22Rv1 (cell line): Measurements from ENCODE around the gene ZNF480.

ENCODE experiments used
- H3K27ac ChIP-seq: fragments of 450-650 bp; 2 replicates; pipeline ENCODE4 v1.5.1; 2017
- ZFX ChIP-seq: fragments of 450-650 bp; IDR thresholded peaks from 2 replicates; pipeline ENCODE4 v1.6.1; 2017; ENCODE audit warnings: antibody characterized with exemption, borderline replicate concordance
- TF ChIP-seq, protein P1 (sequence below): fragments of 450-650 bp; IDR thresholded peaks from 2 replicates; pipeline ENCODE4 v1.5.1; 2017; ENCODE audit warnings: mild to moderate bottlenecking

ZNF480 gene

GRCh38 chr19:52343548-52343947, 46.6 kb downstream of the ZNF480 start:
- TF ChIP-seq, protein P1, sequence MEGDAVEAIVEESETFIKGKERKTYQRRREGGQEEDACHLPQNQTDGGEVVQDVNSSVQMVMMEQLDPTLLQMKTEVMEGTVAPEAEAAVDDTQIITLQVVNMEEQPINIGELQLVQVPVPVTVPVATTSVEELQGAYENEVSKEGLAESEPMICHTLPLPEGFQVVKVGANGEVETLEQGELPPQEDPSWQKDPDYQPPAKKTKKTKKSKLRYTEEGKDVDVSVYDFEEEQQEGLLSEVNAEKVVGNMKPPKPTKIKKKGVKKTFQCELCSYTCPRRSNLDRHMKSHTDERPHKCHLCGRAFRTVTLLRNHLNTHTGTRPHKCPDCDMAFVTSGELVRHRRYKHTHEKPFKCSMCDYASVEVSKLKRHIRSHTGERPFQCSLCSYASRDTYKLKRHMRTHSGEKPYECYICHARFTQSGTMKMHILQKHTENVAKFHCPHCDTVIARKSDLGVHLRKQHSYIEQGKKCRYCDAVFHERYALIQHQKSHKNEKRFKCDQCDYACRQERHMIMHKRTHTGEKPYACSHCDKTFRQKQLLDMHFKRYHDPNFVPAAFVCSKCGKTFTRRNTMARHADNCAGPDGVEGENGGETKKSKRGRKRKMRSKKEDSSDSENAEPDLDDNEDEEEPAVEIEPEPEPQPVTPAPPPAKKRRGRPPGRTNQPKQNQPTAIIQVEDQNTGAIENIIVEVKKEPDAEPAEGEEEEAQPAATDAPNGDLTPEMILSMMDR: peak; percentile 68
- no peak for TF ChIP-seq ZFX
- H3K27ac ChIP-seq: no peak overlapping the region

- H3K27ac ChIP-seq: no peak overlapping the region
- TF ChIP-seq, protein P1: no peak
- TF ChIP-seq ZFX: no peak
Measured at GRCh38 chr19:52345162-52345561, 48.2 kb downstream of the ZNF480 start.

GRCh38 chr19:52351512-52351911, 54.5 kb downstream of the ZNF480 start:
- TF ChIP-seq ZFX: no peak
- TF ChIP-seq, protein P1: peak; percentile 26; the same call in 1 of the 2 replicates
- no peak overlapping the region for H3K27ac ChIP-seq

DNA sequence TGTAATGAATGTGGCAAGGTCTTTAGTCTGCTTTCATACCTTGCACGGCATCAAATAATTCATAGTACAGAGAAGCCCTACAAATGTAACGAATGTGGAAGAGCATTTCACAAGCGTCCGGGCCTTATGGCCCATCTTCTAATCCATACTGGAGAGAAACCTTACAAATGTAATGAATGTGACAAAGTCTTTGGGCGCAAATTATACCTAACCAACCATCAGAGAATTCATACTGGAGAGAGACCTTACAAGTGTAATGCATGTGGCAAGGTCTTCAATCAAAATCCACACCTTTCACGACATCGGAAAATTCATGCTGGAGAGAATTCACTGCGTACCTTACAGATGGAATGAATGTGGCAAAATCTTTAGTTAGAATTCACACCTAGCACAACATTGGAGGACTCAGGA, 69.5 kb downstream of the ZNF480 start:
- H3K27ac ChIP-seq: no peak overlapping the region
- TF ChIP-seq ZFX: no peak
- TF ChIP-seq, protein P1: no peak

DNA sequence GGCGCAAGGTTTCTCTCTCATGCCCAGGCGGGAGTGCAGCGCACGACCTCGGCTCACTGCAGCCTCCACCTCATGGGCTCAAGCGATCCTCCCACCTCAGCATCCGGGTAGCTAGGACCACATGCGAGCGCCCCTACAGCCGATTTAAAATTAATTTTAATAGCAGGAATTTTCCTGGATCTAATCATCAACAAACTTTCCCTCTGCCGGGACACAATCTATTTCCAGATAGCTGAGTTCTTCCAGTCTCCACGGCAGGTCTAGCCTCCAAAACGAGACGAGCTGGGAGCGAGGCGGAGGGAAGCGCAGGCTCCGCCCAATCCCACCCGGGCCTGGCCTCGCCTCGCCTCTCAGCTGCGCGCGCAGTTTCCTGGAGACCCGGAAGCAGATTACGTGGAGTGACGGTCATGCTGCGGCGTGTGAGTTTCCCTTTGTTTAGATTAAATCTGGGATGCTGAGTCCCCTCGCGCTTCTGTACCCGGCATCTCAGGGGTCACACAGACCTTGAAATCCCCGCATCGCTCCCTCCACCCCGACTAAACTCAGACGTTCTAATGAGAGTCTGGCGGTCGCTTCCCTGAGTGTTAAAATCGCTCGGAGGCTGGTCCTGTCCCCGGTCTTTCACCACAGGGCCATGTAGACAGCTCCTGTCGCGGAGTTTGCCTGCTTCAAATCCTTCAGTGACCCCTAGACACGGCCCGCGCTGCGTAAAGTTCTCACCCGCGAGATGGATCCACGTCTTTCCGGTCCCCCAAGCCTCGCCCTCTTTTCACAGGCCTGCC, 72.8 kb downstream of the ZNF480 start, which contains the start of gene ZNF880:
Gene ZNF880 (plus strand): TSS at position 365 of the 782 bp plus-strand sequence. CDS start 43 bp downstream, at position 408.
- peak within 1 kb of the TSS; percentile 76 for H3K27ac ChIP-seq
- no peak for TF ChIP-seq ZFX
- TF ChIP-seq, protein P1: no peak

DNA sequence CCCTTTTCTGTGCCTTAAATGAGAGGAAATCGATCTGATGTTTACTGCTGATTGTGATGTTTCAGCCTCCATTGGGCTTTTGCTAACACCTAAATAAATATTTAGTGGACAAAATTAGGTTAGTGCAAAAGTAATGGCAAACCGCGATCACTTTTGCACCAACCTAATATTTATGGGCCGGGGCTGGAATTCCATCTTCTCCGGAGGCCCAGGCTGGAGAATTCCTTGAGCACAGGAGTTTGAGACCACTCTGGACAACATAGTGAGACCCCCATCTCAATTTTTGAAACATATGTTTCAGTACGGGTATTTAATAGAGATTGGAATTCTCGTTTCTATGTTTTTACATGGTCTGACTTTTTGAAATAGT, 73.4 kb downstream of the ZNF480 start:
- H3K27ac ChIP-seq: peak overlapping the region; percentile 76
- TF ChIP-seq, protein P1: no peak
- TF ChIP-seq ZFX: no peak
